ENCODE results near the gene ABO. TPM values are rescaled to one million over a fixed set of nuclear protein-coding genes. Genes with fewer than 3 reads are reported as not detected.
"Not testable (repeated sequence)": the region's sequence is repeated elsewhere in the genome, so short reads cannot be mapped to it uniquely, and the experiment has no call there.

The ABO gene
- total and polyA plus RNA-seq, 2 donors, result 0.14 to 1.3 TPM

DNA sequence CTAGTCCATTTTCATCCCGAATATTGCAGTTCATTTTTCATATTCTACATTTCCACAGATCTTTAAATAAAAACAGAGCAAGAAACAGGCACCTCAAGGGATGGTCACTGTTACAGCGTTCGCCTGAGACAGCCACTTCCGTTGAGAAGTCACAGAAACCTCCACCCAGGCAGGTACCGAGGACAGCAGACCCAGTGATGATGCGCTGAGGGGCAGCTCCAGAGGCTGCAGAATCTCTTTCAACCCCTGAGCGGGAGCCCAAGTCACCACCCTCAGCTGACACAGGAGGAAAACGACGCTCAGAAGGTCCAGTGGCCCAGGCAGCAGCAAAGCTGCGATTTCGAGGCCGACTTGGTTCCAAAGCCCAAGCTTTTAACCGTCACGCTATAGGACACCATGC lies 32.8 kb downstream of the ABO start:
- no peak overlapping the region for H3K4me3 ChIP-seq (ENCODE audit: low read length in 2 of 2)
- peaks cover 0 to 16% of the 10 kb centered on the region in 2 donors for H3K27me3 ChIP-seq (ENCODE audit: control insufficient read depth in 2 of 2, insufficient read depth in 1 of 2, low read length in 1 of 2)
- H3K27ac ChIP-seq (ENCODE audit: low read depth in 1 of 2, low read length in 1 of 2), result no peak overlapping the region
- DNase-seq (ENCODE audit: low read depth in 6 of 9, low spot score in 9 of 9), result no peak
- 95% methylated on average over 14 of the region's 14 CpGs for WGBS
- no peaks in the 10 kb centered on the region for H3K36me3 ChIP-seq (ENCODE audit: control insufficient read depth in 2 of 2, insufficient read depth in 2 of 2, low read length in 1 of 2)
- H3K4me1 ChIP-seq (ENCODE audit: control insufficient read depth in 2 of 2, insufficient read depth in 2 of 2, low read length in 2 of 2), result peaks cover 0 to 14% of the 10 kb centered on the region in 2 donors
- no peaks in the 10 kb centered on the region for H3K9me3 ChIP-seq (ENCODE audit: control insufficient read depth in 2 of 2, insufficient read depth in 1 of 2, low read length in 1 of 2)

GRCh38 chr9:133239533-133240090 lies 35.4 kb downstream of the ABO start:
- WGBS, result 93% methylated on average over 18 of the region's 18 CpGs
- no peaks in the 10 kb centered on the region for H3K36me3 ChIP-seq (ENCODE audit: control insufficient read depth in 2 of 2, insufficient read depth in 2 of 2, low read length in 1 of 2)
- H3K4me1 ChIP-seq (ENCODE audit: control insufficient read depth in 2 of 2, insufficient read depth in 2 of 2, low read length in 2 of 2), result peaks cover 0 to 14% of the 10 kb centered on the region in 2 donors
- no peak overlapping the region for H3K27ac ChIP-seq (ENCODE audit: low read depth in 1 of 2, low read length in 1 of 2)
- peaks cover 0 to 16% of the 10 kb centered on the region in 2 donors for H3K27me3 ChIP-seq (ENCODE audit: control insufficient read depth in 2 of 2, insufficient read depth in 1 of 2, low read length in 1 of 2)
- no peaks in the 10 kb centered on the region for H3K9me3 ChIP-seq (ENCODE audit: control insufficient read depth in 2 of 2, insufficient read depth in 1 of 2, low read length in 1 of 2)
- H3K4me3 ChIP-seq (ENCODE audit: low read length in 2 of 2), result no peak overlapping the region
- DNase-seq (ENCODE audit: low read depth in 6 of 9, low spot score in 9 of 9), result no peak

- Histone ChIP-seq H3K4me1 (ENCODE audit: control insufficient read depth in 2 of 2, insufficient read depth in 2 of 2, low read length in 2 of 2) (peaks cover 0 to 14% of the 10 kb centered on the region in 2 donors), H3K27me3 (ENCODE audit: control insufficient read depth in 2 of 2, insufficient read depth in 1 of 2, low read length in 1 of 2) (peaks cover 0 to 16% of the 10 kb centered on the region in 2 donors), H3K4me3 (ENCODE audit: low read length in 2 of 2) (no peak overlapping the region), H3K27ac (ENCODE audit: low read depth in 1 of 2, low read length in 1 of 2) (no peak overlapping the region), H3K36me3 (ENCODE audit: control insufficient read depth in 2 of 2, insufficient read depth in 2 of 2, low read length in 1 of 2) (no peaks in the 10 kb centered on the region), H3K9me3 (ENCODE audit: control insufficient read depth in 2 of 2, insufficient read depth in 1 of 2, low read length in 1 of 2) (no peaks in the 10 kb centered on the region)
- peak in 6 of 9 donors; percentile 23 to 64 (median 37) for DNase-seq (ENCODE audit: low read depth in 6 of 9, low spot score in 9 of 9)
- 9% methylated on average over 26 of the region's 26 CpGs for WGBS
Observed at GRCh38 chr9:133238851-133239532, 36.0 kb downstream of the ABO start.

- Histone ChIP-seq H3K4me1 (ENCODE audit: control insufficient read depth in 2 of 2, insufficient read depth in 2 of 2, low read length in 2 of 2) (peaks cover 0 to 14% of the 10 kb centered on the region in 2 donors), H3K9me3 (ENCODE audit: control insufficient read depth in 2 of 2, insufficient read depth in 1 of 2, low read length in 1 of 2) (no peaks in the 10 kb centered on the region), H3K27ac (ENCODE audit: low read depth in 1 of 2, low read length in 1 of 2) (peak overlapping the region in 1 of 2 donors; percentile 49), H3K36me3 (ENCODE audit: control insufficient read depth in 2 of 2, insufficient read depth in 2 of 2, low read length in 1 of 2) (no peaks in the 10 kb centered on the region), H3K4me3 (ENCODE audit: low read length in 2 of 2) (no peak overlapping the region), H3K27me3 (ENCODE audit: control insufficient read depth in 2 of 2, insufficient read depth in 1 of 2, low read length in 1 of 2) (peaks cover 0 to 16% of the 10 kb centered on the region in 2 donors)
- peak in 5 of 9 donors; percentile 8 to 41 (median 18) for DNase-seq (ENCODE audit: low read depth in 6 of 9, low spot score in 9 of 9)
- WGBS, result 29% methylated on average over 25 of the region's 25 CpGs
Observed at GRCh38 chr9:133238272-133238850, 36.6 kb downstream of the ABO start.

- Histone ChIP-seq H3K27ac (ENCODE audit: low read depth in 1 of 2, low read length in 1 of 2) (peak overlapping the region in 1 of 2 donors; percentile 32), H3K36me3 (ENCODE audit: control insufficient read depth in 2 of 2, insufficient read depth in 2 of 2, low read length in 1 of 2) (no peaks in the 10 kb centered on the region), H3K27me3 (ENCODE audit: control insufficient read depth in 2 of 2, insufficient read depth in 1 of 2, low read length in 1 of 2) (peaks cover 0 to 14% of the 10 kb centered on the region in 2 donors), H3K9me3 (ENCODE audit: control insufficient read depth in 2 of 2, insufficient read depth in 1 of 2, low read length in 1 of 2) (no peaks in the 10 kb centered on the region), H3K4me1 (ENCODE audit: control insufficient read depth in 2 of 2, insufficient read depth in 2 of 2, low read length in 2 of 2) (peaks cover 0 to 14% of the 10 kb centered on the region in 2 donors), H3K4me3 (ENCODE audit: low read length in 2 of 2) (no peak overlapping the region)
- DNase-seq (ENCODE audit: low read depth in 6 of 9, low spot score in 9 of 9), result no peak
- WGBS, result 91% methylated on average over 17 of the region's 17 CpGs
Observed at GRCh38 chr9:133237035-133237731, 37.8 kb downstream of the ABO start.

- not testable (repeated sequence) for DNase-seq (ENCODE audit: low read depth in 6 of 9, low spot score in 9 of 9)
Observed at GRCh38 chr9:133236291-133237034, 38.5 kb downstream of the ABO start.

DNA sequence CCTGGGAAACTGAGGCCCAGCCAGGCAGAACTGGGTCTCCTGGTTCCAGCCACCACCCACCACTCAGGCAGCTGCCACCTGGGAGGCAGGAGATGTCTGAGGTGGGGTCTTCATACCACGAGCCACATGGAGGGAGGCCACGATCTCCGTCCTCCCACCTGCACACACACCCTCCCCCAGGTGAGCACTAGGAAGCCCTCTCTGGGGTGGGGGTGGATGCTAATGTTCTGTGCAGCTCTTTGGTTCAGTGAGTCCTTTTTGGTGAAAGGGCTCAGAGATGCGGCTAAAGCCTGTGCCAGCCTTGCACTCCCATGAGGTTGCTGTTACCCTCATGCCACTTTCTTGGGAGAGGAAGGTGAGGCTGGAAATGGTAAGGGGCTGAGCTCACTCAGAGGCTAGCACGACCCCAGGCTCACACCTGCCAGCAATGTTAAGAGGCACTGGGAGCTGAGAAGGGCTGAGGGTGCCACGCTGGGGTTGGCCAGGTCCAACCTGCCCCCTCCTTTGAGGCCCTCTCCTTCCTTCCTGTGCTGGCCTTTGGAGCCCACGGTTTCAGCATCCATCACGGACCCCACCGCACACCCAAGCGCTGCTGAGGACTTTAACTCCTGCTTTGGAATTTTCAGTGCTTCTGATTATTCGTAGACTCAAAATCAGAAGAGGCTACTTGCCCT lies 39.3 kb downstream of the ABO start:
- WGBS, result 76% methylated on average over 11 of the region's 11 CpGs
- H3K9me3 ChIP-seq (ENCODE audit: control insufficient read depth in 2 of 2, insufficient read depth in 1 of 2, low read length in 1 of 2), result no peaks in the 10 kb centered on the region
- H3K4me3 ChIP-seq (ENCODE audit: low read length in 2 of 2), result no peak overlapping the region
- peaks cover 0 to 14% of the 10 kb centered on the region in 2 donors for H3K27me3 ChIP-seq (ENCODE audit: control insufficient read depth in 2 of 2, insufficient read depth in 1 of 2, low read length in 1 of 2)
- peaks cover 0 to 14% of the 10 kb centered on the region in 2 donors for H3K4me1 ChIP-seq (ENCODE audit: control insufficient read depth in 2 of 2, insufficient read depth in 2 of 2, low read length in 2 of 2)
- no peak for DNase-seq (ENCODE audit: low read depth in 6 of 9, low spot score in 9 of 9)
- H3K27ac ChIP-seq (ENCODE audit: low read depth in 1 of 2, low read length in 1 of 2), result no peak overlapping the region
- H3K36me3 ChIP-seq (ENCODE audit: control insufficient read depth in 2 of 2, insufficient read depth in 2 of 2, low read length in 1 of 2), result no peaks in the 10 kb centered on the region

More at GRCh38 chr9:133236291-133237034, 38.5 kb downstream of the ABO start:
- H3K27ac ChIP-seq (ENCODE audit: low read depth in 1 of 2, low read length in 1 of 2); H3K36me3 ChIP-seq (ENCODE audit: control insufficient read depth in 2 of 2, insufficient read depth in 2 of 2, low read length in 1 of 2); H3K9me3 ChIP-seq (ENCODE audit: control insufficient read depth in 2 of 2, insufficient read depth in 1 of 2, low read length in 1 of 2); H3K4me3 ChIP-seq (ENCODE audit: low read length in 2 of 2): not testable (repeated sequence)
- H3K27me3 ChIP-seq (ENCODE audit: control insufficient read depth in 2 of 2, insufficient read depth in 1 of 2, low read length in 1 of 2), result peaks cover 0 to 14% of the 10 kb centered on the region in 2 donors
- WGBS, result 72% methylated on average over 19 of the region's 19 CpGs
- peaks cover 0 to 14% of the 10 kb centered on the region in 2 donors for H3K4me1 ChIP-seq (ENCODE audit: control insufficient read depth in 2 of 2, insufficient read depth in 2 of 2, low read length in 2 of 2)

DNA sequence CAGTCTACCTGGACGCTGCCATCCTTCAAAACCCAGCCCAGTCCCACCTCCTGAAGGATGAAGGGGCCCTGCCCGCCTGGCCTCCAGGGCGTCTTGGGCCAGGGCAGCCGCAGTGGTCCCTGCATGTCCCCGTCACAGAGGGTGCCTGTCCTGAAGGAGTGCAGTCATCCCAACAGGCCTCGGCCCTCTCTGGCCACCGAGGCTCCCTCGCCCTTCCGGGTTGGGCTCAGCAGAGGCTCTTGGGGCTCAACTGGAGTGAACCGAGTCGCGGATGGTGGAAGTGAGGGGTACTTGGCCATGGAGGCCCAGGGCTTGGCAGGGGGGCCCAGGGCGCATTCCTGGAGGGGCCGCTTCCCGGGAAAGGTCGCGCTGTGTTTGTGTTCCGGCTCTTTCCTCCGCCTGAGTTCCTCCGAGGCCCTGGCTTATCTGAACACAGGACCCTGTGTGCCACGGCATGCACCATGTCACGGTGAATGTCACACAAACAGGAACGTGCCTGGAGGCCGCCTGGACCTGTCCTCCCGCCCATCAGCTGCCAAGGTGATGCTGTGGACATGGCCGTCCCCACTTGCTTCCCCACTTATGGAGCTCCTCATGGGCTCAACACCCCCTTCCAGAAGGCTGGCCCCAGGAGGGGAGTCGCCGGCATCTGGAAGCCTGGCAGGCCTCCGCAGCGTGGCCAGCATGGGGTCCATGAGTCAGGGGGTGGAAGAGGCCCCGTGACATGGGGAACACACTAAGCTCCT lies 40.3 kb downstream of the ABO start:
- Histone ChIP-seq H3K9me3 (ENCODE audit: control insufficient read depth in 2 of 2, insufficient read depth in 1 of 2, low read length in 1 of 2) (no peaks in the 10 kb centered on the region), H3K4me3 (ENCODE audit: low read length in 2 of 2) (no peak overlapping the region), H3K36me3 (ENCODE audit: control insufficient read depth in 2 of 2, insufficient read depth in 2 of 2, low read length in 1 of 2) (no peaks in the 10 kb centered on the region), H3K4me1 (ENCODE audit: control insufficient read depth in 2 of 2, insufficient read depth in 2 of 2, low read length in 2 of 2) (peaks cover 0 to 14% of the 10 kb centered on the region in 2 donors), H3K27ac (ENCODE audit: low read depth in 1 of 2, low read length in 1 of 2) (no peak overlapping the region), H3K27me3 (ENCODE audit: control insufficient read depth in 2 of 2, insufficient read depth in 1 of 2, low read length in 1 of 2) (peaks cover 0 to 12% of the 10 kb centered on the region in 2 donors)
- DNase-seq (ENCODE audit: low read depth in 6 of 9, low spot score in 9 of 9), result no peak
- 95% methylated on average over 31 of the region's 31 CpGs for WGBS

Data from thymus (tissue), 11 donors.